Nephron (organoid): ENCODE measurements around the gene SUMO2.
A peak's percentile ranks its signal among the peaks of the same experiment; 100 is the strongest.
"Not testable (repeated sequence)": the region's sequence is repeated elsewhere in the genome, so short reads cannot be mapped to it uniquely, and the experiment has no call there.

ENCODE experiments used
- H3K27ac Mint-ChIP-seq, 3 experiments: 2 replicates each; pipeline ENCODE4 v1.8.0; 2020; ENCODE audit warnings: mixed read lengths in 3 of 3, mild to moderate bottlenecking in 2 of 3, moderate library complexity in 1 of 3
- H3K27me3 Mint-ChIP-seq: 2 replicates; pipeline ENCODE4 v1.8.0; 2021; ENCODE audit warnings: low read depth, mild to moderate bottlenecking, moderate library complexity, mixed read lengths
- H3K36me3 Mint-ChIP-seq: 2 replicates; pipeline ENCODE4 v1.8.0; 2020; ENCODE audit warnings: low read depth, mixed read lengths
- H3K4me1 Mint-ChIP-seq: 2 replicates; pipeline ENCODE4 v1.8.0; 2020; ENCODE audit warnings: mixed read lengths
- H3K4me3 Mint-ChIP-seq, 3 experiments: 2 replicates each; pipeline ENCODE4 v1.8.0; 2020; ENCODE audit warnings: mild to moderate bottlenecking in 3 of 3, mixed read lengths in 3 of 3, moderate library complexity in 2 of 3
- H3K9me3 Mint-ChIP-seq: 2 replicates; pipeline ENCODE4 v1.8.0; 2020; ENCODE audit warnings: mixed read lengths
- CTCF ChIP-seq, 3 experiments: fragments of 200-600 bp; sonication (generic); IDR thresholded peaks; one replicate each; pipeline ENCODE4 v1.5.0; 2021; ENCODE audit warnings: antibody characterized with exemption in 3 of 3; ENCODE audit not compliant: unreplicated experiment in 3 of 3

SUMO2 gene

GRCh38 chr17:75163074-75163473, 19.7 kb downstream of the SUMO2 start:
- Mint-ChIP-seq H3K27ac (no peak overlapping the region), H3K9me3 (no peaks in the 10 kb centered on the region), H3K4me3 (no peak overlapping the region), H3K27me3 (no peaks in the 10 kb centered on the region), H3K36me3 (peaks cover 39% of the 10 kb centered on the region), H3K4me1 (peaks cover 12% of the 10 kb centered on the region)
- TF ChIP-seq CTCF (IDR thresholded peaks at IDR 0.05; ENCODE audit: unreplicated experiment in 3 of 3), result no peak

- peaks cover 24% of the 10 kb centered on the region for H3K36me3 Mint-ChIP-seq
- peaks cover 3% of the 10 kb centered on the region for H3K27me3 Mint-ChIP-seq
- H3K4me1 Mint-ChIP-seq, result peaks cover 17% of the 10 kb centered on the region
- peak overlapping the region; percentile 38 to 86 (median 75) for H3K27ac Mint-ChIP-seq
- H3K4me3 Mint-ChIP-seq, result no peak overlapping the region
- no peak for TF ChIP-seq CTCF (IDR thresholded peaks at IDR 0.05; ENCODE audit: unreplicated experiment in 3 of 3)
- no peaks in the 10 kb centered on the region for H3K9me3 Mint-ChIP-seq
Observed at GRCh38 chr17:75160211-75160610, 22.5 kb downstream of the SUMO2 start.

GRCh38 chr17:75159196-75160031, 23.3 kb downstream of the SUMO2 start:
- TF ChIP-seq CTCF (IDR thresholded peaks at IDR 0.05; ENCODE audit: unreplicated experiment in 3 of 3), result no peak
- peaks cover 3% of the 10 kb centered on the region for H3K27me3 Mint-ChIP-seq
- H3K4me3 Mint-ChIP-seq, result peak overlapping the region in 1 of 3 experiments; percentile 30
- H3K4me1 Mint-ChIP-seq, result peaks cover 22% of the 10 kb centered on the region
- no peaks in the 10 kb centered on the region for H3K9me3 Mint-ChIP-seq
- H3K27ac Mint-ChIP-seq, result peak overlapping the region in 2 of 3 experiments; percentile 47 to 75
- peaks cover 18% of the 10 kb centered on the region for H3K36me3 Mint-ChIP-seq

- H3K27me3 Mint-ChIP-seq, H3K9me3 Mint-ChIP-seq, H3K4me3 Mint-ChIP-seq, H3K27ac Mint-ChIP-seq: not testable (repeated sequence)
- Mint-ChIP-seq H3K4me1 (peaks cover 24% of the 10 kb centered on the region), H3K36me3 (peaks cover 12% of the 10 kb centered on the region)
Observed at GRCh38 chr17:75158480-75158879, 24.3 kb downstream of the SUMO2 start.

- Mint-ChIP-seq H3K4me1 (peaks cover 34% of the 10 kb centered on the region), H3K27me3 (peaks cover 3% of the 10 kb centered on the region), H3K4me3 (peak overlapping the region; percentile 10 to 85 (median 23)), H3K27ac (peak overlapping the region; percentile 40 to 91 (median 79)), H3K9me3 (no peaks in the 10 kb centered on the region), H3K36me3 (peaks cover 12% of the 10 kb centered on the region)
- TF ChIP-seq CTCF (IDR thresholded peaks at IDR 0.05; ENCODE audit: unreplicated experiment in 3 of 3), result no peak
Observed at GRCh38 chr17:75155191-75155601, 27.6 kb downstream of the SUMO2 start.

- Mint-ChIP-seq H3K4me1 (peaks cover 34% of the 10 kb centered on the region), H3K9me3 (no peaks in the 10 kb centered on the region), H3K27ac (peak within 1 kb of the TSS; percentile 44 to 94 (median 91)), H3K27me3 (peaks cover 3% of the 10 kb centered on the region), H3K36me3 (peaks cover 17% of the 10 kb centered on the region), H3K4me3 (peak within 1 kb of the TSS; percentile 94 to 98 (median 97))
- TF ChIP-seq CTCF (IDR thresholded peaks at IDR 0.05; ENCODE audit: unreplicated experiment in 3 of 3), result no peak
Observed at GRCh38 chr17:75154195-75155106, 28.3 kb downstream of the SUMO2 start, which contains the start of gene JPT1. TSS of gene JPT1 (minus strand) at chr17:75154512. CDS start at chr17:75154397, 115 bp downstream.
